Hypothalamus (tissue), 51 donors: Measurements from ENCODE around the gene OR10J5.
"Not testable (repeated sequence)": the region's sequence is repeated elsewhere in the genome, so short reads cannot be mapped to it uniquely, and the experiment has no call there.

Source experiments
- DNase-seq, 51 donors: peaks; one replicate each; lab custom pipeline; 2025; lab: John Stamatoyannopoulos, UW

Gene OR10J5, protein sequence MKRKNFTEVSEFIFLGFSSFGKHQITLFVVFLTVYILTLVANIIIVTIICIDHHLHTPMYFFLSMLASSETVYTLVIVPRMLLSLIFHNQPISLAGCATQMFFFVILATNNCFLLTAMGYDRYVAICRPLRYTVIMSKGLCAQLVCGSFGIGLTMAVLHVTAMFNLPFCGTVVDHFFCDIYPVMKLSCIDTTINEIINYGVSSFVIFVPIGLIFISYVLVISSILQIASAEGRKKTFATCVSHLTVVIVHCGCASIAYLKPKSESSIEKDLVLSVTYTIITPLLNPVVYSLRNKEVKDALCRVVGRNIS

DNA sequence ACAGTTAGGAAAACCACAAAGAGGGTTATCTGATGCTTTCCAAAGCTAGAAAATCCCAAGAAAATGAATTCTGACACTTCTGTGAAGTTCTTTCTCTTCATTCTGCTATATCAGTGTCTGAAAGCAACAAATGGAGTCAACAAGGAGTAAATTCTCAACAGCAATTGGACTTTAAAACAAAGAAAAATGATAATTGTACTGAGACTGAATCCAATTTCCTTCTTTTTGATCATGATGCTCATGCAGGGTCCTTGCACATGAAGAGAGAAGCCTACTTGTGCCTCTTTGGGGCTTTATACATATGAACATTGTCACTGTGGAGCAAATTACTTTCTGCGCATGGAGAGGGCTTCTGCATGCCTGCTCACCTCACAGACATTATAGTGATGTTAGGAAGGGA is at the start of gene OR10J5:
Gene OR10J5, minus strand, starts transcription at position 101 of the 400 bp plus-strand sequence. Its CDS starts 0 bp downstream, at position 101.
- DNase-seq: no peak

DNA sequence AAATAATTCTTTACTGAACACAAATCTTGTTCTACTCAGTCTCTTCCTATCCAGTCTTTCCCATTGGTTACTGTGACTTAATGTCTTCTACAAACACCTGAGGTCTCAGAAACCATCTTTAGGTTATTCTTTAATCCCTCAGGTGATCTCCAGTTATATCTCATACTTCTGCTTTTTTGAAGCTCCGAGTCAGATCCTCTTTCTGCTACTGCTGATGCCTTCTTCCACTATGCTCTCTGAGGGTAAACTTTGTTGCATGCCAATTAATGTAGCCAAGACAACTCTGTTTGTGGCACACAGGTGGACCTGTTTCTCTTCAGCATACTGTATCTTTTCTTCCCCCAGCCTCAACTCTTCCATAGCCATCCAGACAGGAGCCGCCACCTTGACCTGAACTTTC is 48.7 kb upstream of the OR10J5 start:
- no peak for DNase-seq

DNA sequence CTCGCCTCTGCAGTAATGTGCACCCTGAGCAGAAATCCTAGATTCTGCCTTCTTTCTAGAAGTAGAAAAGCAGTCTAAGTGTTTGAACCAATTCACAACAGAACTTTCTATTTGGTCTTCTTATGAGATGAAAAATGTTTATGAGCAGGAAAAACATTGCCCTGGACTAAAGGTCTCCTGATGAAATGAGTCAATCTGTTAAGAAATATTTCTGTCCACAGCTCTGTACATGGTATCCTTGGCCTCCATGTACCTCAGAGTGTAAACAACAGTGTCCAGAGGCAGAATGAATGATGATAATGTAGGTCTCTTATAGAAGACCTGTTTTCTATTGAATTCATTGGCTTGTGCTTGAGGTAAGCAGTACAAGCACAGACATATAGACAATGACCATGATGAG is 45.6 kb upstream of the OR10J5 start:
- no peak for DNase-seq

DNA sequence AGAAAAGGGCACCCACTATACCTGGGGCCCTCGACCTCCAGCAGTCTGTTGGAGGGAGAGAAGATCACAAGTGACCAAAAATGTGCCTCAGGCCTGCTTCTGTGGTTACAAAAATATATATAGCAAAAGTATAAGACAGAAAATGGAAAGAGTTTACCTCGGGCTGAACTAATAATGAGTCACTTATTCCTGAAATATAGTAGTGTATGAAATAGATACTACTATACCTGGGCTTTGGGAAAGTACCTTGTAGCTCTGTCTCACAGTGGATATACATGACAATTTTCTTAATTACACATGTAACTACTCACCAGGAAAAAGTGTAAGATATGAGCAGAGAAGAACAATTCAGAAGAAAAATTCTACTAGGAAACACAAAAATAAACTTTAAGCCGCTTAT is 44.5 kb upstream of the OR10J5 start:
- DNase-seq: no peak

DNA sequence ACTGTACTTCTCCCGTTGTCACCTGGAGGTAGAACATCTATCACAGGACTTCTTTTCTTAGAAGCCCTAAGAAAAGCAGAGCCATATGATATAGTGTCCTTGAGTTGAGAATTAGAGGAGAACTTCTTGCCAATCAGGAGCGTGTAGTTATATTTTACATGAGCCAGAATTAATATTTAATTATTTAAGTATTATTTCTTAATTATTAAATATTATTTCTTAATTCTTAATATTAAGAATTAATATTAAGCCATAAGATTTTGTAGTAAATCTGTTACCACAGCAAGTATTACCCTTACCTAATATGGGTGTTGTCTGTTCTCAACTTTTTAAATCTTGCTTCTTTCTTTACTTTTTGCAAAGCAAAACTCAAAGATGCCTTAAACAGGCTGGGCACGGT is 41.6 kb upstream of the OR10J5 start:
- DNase-seq: no peak

DNA sequence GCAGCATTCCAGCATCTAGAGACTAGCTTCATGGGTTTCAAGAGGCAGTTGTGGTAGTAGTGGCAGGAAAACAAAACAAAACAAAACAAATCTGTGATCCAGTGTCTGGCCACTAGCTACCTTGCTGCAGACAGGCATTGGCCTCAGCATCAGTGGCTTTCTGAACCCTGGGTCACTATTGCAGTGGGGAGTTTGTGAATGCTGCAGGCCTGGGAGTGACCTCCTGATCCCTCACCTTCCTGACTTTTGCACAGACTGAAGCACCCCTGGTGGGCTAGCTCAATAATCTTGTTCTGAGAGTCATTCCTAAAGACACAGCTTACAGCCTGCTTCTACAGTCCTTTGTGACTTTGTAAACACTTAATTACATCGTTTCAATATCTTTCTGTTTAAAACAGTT is 26.9 kb upstream of the OR10J5 start:
- no peak for DNase-seq

DNA sequence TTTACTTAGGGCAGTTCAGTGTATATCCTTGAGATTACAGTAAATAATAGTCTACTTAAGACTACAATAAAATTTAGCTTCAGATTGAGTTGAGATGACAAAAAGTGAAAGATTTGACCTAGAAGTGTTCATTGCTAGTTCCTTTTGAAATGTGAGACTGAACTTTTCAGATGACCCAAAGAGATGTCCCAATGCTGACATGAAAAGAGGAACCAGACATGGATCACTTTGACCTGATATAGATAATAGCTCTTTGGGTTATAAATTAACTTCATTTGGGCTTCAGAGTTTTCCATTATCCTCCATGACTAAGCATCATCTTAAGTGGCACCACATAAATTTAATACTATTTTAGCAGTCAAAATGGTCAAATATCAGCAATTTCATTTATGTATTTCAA is 25.7 kb upstream of the OR10J5 start:
- no peak for DNase-seq

DNA sequence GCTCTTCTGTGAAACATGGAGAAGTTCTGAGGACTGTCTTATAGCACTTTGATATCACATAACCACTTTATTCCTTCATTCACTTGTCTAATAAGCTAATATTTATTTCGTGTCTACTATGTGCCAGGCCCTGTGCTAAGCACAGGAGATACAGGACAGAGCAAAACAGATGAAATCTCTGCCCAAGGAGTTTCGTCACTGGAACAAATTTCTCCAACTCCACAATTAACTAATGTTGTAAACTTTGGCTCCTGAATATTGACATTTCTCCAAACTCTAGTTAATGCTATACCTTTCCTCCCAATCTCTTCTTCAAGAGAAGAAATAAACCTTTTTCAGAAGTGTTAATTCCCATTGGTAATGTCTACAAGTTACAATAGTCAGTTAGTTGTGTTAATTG is 24.8 kb upstream of the OR10J5 start:
- DNase-seq: no peak

DNA sequence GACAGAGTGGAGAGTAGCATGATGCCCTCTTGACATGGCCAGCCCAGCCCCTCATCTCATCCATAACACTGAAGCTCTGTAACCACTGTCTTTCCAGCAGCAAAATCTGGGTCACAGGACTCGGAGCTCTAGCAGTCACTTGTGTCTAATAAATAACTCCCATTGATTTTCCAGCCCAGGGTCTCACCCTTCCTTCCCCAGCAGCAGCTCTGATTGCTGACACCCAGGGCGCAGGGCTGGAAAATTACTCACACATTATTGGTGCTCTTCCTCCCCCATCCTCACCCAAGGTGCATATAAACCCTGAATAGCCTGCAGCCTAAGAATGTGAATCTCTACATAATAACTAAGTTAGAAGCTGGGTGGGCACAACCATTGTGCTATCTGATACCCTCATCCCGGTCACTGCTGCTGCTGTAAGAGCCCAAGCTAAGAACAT is 21.1 kb upstream of the OR10J5 start:
- DNase-seq: no peak

DNA sequence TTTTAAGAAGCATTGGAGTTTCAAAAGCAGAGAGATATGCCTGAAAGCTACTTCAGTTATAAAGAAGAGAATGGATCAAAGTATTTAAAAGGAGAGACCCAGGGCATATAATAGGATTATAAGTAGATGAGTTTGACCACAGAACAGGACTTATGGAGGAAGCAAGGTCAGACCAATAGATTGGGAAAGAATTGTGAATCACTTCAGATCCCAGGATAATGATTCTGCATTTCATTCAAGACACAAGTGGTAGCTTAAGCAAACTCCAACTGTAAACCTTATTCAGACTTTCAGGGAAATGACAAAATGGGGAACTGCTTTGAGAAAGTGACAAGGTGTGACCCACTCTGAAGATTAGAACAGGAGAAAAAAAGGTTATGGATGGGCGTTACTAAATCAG is 18.9 kb upstream of the OR10J5 start:
- no peak for DNase-seq

DNA sequence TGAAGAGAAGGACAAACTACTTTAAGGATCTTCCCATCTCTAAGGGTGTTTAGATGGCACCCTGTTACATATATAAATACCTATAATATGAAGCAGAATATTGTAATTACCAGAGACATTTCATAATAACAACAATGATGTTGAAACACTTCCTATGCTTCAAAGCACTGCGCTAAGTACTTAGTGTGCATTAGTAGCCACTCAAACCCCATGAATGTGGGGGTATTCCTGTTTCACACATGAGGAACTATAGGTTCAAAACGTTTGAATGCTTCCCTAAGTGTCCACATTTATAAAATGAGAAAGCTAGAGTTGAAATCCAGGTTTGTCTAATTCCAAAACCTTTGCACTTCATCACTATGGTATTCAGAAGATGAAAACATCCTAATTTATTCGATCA is 18.5 kb upstream of the OR10J5 start:
- DNase-seq: no peak

DNA sequence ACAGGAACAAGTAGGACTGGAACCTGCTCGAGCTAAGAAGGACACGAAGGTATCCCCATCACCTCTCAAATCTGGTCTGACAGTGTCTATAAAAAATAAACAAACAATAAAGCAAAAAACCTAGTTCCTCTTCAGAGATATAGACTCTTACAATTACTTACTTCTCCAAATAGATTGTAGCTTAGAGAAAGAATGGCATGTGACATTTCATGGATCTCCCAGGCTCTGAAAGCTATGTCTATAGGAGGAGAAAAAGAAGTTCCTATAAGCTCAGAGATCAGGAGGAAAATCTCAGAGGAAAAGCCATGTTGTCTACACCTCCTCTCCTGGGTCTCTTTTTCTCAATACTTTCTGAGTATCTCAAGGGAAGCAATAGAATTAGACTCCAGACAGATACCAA is 12.3 kb upstream of the OR10J5 start:
- no peak for DNase-seq

DNA sequence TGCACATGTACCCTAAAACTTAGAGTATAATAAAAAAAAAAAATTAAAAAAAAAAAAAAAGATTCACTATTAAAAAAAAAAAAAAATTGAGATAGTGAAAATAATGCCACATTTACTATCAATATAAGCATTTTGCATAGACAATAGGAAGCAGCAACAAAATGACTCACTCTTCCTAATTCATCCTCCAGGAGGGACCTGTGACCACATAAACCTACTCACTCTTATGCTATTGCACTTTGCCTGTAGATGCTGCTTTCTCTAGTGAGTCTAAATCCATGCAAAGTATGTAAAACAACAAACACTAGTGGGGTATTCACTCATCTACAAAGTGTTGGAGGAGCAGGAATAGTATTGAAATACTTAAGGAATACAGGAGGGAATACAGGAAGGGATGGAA is 2.9 kb downstream of the OR10J5 start:
- DNase-seq: no peak

DNA sequence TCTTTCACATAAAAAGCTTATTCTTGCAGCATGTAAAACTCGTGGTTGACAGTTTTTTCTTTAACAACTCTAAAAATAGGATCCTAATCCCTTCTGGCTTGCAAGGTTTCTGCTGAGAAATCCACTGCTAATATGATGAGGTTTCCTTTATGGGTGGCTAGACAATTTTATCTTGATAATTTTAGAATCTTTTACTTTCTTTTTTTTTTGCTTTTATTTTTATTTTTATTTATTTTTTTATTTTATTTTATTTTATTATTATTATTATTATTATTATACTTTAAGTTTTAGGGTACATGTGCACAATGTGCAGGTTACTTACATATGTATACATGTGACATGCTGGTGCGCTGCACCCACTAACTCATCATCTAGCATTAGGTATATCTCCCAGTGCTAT is 11.0 kb downstream of the OR10J5 start:
- DNase-seq: not testable (repeated sequence)

DNA sequence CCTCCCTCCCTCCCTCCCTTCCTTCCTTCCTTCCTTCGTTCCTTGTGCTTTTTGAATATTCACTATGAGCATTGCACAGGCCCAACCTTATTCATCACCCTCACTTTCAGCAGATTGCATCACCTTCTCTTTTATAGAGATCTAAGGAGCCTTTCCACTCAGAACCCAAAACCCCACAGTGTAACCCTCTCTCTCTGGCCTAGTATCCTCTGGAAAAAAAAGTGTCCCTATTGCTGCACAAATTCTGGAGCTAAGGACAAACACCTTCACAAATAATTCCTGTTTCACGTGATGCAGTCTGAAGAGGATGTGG is 25.6 kb downstream of the OR10J5 start:
- DNase-seq: no peak

DNA sequence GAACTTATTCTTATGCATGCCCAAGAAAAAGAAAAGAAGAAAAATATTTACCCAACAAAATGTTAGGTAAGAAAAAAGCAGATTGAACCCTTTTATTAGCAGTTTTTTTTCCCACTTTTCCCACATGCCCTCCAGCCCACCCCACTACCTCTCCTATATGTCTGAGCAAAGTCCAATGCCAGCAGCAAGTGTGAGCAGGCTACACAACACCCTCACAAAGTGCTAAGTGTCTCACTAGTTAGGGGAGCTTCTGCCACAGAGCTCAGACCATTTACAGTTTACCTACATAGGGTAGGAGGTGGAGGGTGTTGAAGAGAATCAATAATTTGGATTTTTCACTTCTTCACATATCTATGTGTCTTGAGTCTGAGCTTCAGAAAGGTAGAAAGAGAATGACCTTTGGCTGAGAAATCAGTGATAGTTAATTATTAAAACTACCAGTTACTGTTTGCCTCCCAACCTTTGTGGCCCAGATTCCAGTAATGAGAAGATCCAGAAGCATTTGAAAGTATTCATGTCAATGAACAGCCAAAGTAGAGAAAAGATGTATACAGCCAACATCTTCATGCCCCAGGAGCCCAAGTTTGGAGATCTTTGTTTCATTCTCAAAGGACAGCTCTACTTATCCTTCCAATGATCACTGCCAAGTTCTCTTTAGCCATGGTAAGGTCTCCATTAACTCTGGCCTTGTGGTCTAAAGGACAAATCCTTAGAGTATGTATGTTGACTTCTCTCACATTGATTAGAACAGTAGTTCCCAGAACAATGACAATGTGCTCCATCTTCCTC is 26.2 kb downstream of the OR10J5 start:
- DNase-seq: no peak

DNA sequence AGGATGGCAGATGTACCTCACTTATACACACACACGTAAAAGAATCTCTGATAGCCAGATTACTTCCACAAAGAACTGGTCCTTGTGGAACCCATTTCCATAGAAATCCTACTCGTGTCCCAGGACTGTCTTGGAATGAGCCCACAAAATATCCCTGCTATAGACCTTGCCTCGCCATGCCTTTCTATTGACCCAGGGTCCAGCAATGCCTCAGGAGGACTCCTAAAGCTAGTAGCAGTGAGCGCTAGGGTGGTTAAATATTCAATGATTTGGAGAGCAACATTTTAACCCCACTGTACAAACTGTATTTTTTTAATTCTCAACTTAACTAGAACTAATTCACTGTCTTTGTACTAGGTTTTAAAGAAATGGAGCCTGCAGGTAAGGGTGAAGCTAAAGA is 26.9 kb downstream of the OR10J5 start:
- DNase-seq: no peak

DNA sequence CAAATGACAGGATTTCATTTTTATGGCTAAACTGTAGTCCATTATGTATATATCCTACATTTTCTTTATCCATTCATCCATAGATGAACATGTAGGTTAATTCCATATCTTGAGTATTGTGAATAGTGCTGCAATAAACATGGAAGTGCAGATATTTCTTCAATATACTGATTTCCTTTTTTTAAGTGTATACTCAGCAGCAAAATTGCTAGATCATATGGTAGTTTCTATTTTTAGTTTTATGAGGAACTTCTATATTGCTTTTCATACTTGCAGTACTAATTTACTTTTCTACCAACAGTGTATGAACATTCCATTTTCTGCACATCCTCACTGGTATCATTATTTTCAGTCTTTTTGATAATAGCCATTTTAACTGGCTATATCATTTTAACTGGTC is 30.1 kb downstream of the OR10J5 start:
- DNase-seq: no peak

DNA sequence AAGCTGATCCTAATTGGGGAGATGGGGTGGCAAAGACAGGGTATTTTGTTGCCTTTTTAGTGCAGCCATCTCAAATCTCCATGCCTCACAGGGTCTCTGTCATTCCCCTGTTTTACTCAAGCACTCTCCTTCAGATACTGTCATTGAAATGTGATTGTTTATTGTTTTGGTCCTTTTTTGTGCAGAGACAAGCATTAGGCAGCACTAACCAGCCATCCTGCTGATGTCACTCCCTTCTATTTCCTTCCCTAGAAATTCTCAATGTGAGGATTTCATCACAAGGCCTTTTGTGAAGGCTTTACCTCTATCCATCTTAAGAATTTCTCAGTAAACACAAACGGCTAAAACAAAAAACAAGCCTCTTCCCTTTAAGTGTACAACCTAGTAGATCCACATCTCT is 34.7 kb downstream of the OR10J5 start:
- no peak for DNase-seq

DNA sequence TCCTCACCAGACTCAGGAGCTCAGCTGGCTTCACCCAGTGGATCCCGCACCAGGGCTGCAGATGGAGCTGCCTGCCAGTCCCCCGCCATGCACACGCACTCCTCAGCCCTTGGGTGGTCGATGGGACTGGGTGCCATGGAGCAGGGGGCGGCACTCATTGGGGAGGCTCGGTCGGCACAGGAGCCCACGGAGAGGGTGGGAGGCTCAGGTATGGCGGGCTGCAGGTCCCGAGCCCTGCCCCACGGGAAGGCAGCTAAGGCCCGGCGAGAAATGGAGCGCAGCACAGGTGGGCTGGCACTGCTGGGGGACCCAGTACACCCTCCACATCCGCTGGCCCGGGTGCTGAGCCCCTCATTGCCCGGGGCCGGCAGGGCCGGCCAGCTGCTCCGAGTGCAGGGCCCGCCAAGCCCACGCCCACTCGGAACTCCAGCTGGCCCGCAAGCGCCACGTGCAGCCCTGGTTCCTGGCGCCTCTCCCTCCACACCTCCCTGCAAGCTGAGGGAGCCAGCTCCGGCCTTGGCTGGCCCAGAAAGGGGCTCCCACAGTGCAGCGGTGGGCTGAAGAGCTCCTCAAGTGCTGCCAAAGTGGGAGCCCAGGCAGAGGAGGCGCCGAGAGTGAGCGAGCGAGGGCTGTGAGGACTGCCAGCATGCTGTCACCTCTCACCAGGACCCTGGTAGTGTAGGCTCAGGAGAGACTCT is 41.1 kb downstream of the OR10J5 start:
- DNase-seq: not testable (repeated sequence)

DNA sequence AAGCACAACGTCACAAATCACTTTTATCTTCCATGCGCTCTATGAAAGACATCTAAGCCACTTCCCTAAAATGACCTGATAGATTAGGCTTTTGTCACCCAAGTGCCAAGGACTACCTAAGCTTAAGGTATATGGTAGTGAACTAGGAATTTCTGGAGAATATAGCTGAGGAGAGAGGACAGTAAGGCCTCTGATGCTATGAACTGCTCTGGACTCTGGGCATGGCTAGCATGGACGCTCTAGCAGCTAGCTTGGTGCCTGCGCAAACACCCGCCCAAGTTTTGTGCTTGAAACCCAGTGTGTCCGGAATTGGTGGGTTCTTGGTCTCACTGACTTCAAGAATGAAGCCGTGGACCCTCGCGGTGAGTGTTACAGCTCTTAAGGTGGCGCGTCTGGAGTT is 42.5 kb downstream of the OR10J5 start:
- no peak for DNase-seq
